ENCODE results near the gene MPRIP. TPM values are rescaled to one million over a fixed set of nuclear protein-coding genes. Genes with fewer than 3 reads are reported as not detected.
"Not testable (repeated sequence)": the region's sequence is repeated elsewhere in the genome, so short reads cannot be mapped to it uniquely, and the experiment has no call there.

Gene MPRIP
- total RNA-seq, 2 experiments from 2014 or later: 145 to 157 TPM

DNA sequence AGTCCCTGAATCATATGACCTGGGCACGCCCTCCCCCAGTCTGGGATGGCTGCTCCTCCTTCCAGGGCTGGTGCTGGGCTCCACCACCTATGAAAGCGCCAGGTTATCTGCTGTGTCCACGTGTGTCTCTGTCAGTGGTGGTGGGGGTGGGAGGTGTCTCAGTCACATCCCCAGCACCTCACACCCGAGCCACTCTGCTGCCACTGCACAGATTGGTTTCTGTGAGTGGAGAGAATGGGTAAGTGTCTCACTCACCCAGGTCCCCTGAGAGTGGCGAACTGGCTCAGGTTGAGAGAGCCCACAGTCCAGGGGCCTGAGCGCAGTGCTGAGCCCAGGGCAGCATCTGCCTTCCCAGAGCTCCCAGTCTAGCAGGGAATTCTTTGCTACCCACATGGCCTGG, 84.9 kb downstream of the MPRIP start:
- Mint-ChIP-seq H3K36me3 (no peaks in the 10 kb centered on the region), H3K4me3 (no peak overlapping the region), H3K9me3 (no peaks in the 10 kb centered on the region), H3K27ac (peak overlapping the region; percentile 18), H3K27me3 (no peaks in the 10 kb centered on the region), H3K4me1 (ENCODE audit: low read depth) (peaks cover 34% of the 10 kb centered on the region)
- POLR2A ChIA-PET: no interaction called here
- intact Hi-C loops (cut with micrococcal nuclease): no loop called here
- DNase-seq: no peak
- CTCF ChIA-PET: interaction anchor here (0.5 to 1.1 kb wide), 2 partner anchors 15 to 1076 kb away, joined by 3 read pairs; no protein-coding TSS in a partner anchor

DNA sequence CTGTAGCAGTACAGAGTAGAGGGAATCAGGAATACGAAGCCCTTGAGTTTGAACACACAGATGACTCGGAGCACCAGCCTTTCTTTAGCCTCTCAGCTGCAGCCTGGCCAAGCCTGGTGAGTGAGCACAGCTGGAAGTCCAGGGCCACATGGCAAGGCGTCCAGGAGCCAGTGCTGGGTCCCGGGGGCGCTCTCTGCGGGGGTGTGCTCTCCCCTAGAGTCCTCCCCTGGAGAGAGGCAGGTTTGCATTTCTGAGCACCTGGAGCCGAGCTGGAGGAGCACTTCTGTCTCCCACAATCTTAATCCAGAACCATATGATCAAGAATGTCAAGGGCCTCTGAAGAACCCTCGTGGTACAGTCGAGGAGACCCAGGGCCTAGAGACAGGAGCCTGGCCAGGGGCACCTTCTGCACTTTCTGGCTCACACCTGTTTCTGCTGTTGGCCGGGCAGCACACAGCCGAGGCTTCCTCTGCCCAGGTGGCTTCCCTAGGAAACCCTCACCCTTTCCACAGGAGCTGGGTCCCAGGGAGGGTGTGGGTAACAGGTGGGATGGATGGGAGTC, 85.6 kb downstream of the MPRIP start:
- POLR2A ChIA-PET: no interaction called here
- no peaks in the 10 kb centered on the region for H3K9me3 Mint-ChIP-seq
- no peaks in the 10 kb centered on the region for H3K27me3 Mint-ChIP-seq
- no peak for DNase-seq
- no peak overlapping the region for H3K27ac Mint-ChIP-seq
- intact Hi-C loops (cut with micrococcal nuclease): no loop called here
- no peaks in the 10 kb centered on the region for H3K36me3 Mint-ChIP-seq
- no peak overlapping the region for H3K4me3 Mint-ChIP-seq
- CTCF ChIA-PET: interaction anchor here (0.5 to 1.3 kb wide), 3 partner anchors 13 to 1075 kb away, joined by 3 read pairs; no protein-coding TSS in a partner anchor
- H3K4me1 Mint-ChIP-seq (ENCODE audit: low read depth): peaks cover 34% of the 10 kb centered on the region

GRCh38 chr17:17128476-17129075, 86.3 kb downstream of the MPRIP start:
- H3K27ac Mint-ChIP-seq: no peak overlapping the region
- DNase-seq: no peak
- no peaks in the 10 kb centered on the region for H3K9me3 Mint-ChIP-seq
- no peaks in the 10 kb centered on the region for H3K36me3 Mint-ChIP-seq
- intact Hi-C loops (cut with micrococcal nuclease): no loop called here
- peaks cover 34% of the 10 kb centered on the region for H3K4me1 Mint-ChIP-seq (ENCODE audit: low read depth)
- no peaks in the 10 kb centered on the region for H3K27me3 Mint-ChIP-seq
- no peak overlapping the region for H3K4me3 Mint-ChIP-seq
- ChIA-PET CTCF (interaction anchor here (1.1 to 1.3 kb wide), 2 partner anchors 13 to 14 kb away, joined by 3 read pairs; no protein-coding TSS in a partner anchor), POLR2A (no interaction called here)

GRCh38 chr17:17129466-17129865, 87.2 kb downstream of the MPRIP start:
- CTCF ChIA-PET: no interaction called here
- POLR2A ChIA-PET: no interaction called here
- DNase-seq: no peak
- Mint-ChIP-seq H3K27ac (no peak overlapping the region), H3K36me3 (no peaks in the 10 kb centered on the region), H3K9me3 (no peaks in the 10 kb centered on the region), H3K27me3 (no peaks in the 10 kb centered on the region), H3K4me1 (ENCODE audit: low read depth) (peaks cover 27% of the 10 kb centered on the region), H3K4me3 (no peak overlapping the region)
- intact Hi-C loops (cut with micrococcal nuclease): no loop called here

DNA sequence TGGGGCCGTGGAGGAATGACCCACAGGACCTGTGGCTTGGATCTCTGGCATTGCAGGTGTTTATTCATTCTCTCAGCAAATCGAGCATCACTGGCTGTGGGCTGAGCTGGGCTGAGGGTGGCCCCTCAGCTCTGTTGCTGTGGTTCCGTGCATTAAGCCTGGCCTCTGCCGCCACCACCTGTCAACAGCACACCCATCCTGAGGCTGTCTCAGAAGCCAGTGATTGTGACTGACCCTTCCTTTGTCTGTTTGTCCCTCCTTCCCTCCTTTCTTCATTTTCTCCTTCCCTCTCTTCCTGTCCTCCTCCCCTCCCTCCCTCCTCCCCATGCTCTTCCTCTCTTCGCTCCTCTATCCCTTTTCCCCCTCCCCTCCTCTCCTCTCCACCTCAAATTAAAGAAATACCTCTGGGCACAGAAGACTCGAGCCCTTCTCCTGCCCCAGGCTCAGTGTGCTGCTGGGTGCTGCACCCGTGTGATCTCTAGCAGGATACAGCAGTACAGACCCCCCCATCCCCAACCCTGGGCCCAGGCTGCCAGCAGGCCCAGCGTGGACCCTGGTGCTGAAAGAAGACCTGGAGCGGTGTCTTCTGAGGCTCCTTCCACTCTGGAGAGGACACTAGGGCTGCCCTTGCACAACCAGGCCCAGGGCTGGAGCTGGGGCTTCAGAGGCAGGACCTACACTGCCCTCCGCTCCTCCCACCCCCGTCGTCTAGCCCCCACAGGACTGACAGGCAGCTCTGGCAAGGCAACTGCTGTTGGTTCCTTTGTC, 88.0 kb downstream of the MPRIP start:
- no peaks in the 10 kb centered on the region for H3K36me3 Mint-ChIP-seq
- no peak overlapping the region for H3K27ac Mint-ChIP-seq

DNA sequence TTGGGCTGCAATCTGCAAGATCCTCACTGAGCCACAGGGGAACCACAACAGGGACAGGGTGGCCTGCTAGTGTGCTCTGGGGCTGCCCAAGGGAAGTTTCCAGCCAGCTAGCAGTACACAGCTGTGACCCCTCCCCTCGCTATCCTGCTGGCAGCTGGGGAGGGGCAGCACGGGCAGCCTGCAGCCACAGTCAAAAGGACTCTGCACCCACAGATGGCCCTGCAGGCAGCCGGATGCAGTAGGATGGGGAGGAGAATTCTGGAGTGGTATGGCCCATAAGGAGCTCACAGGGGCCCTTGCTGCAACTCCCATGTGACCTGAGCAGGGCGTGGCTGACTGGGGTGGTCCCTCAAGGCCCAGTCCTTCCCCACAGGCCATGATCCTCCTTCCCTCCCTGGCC, 89.6 kb downstream of the MPRIP start:
- intact Hi-C loops (cut with micrococcal nuclease): no loop called here
- ChIA-PET POLR2A (no interaction called here), CTCF (interaction anchor here (1.4 kb wide), 1 partner anchor 11 kb away, joined by 4 read pairs; no protein-coding TSS in a partner anchor)
- Mint-ChIP-seq H3K27ac (no peak overlapping the region), H3K27me3 (no peaks in the 10 kb centered on the region), H3K9me3 (no peaks in the 10 kb centered on the region), H3K4me3 (no peak overlapping the region), H3K4me1 (ENCODE audit: low read depth) (peaks cover 5% of the 10 kb centered on the region), H3K36me3 (no peaks in the 10 kb centered on the region)
- no peak for DNase-seq

More for the DNA sequence above, 88.0 kb downstream of the MPRIP start:
- intact Hi-C loops (cut with micrococcal nuclease): no loop called here
- no peak for DNase-seq
- no peak overlapping the region for H3K4me3 Mint-ChIP-seq
- ChIA-PET POLR2A (no interaction called here), CTCF (interaction anchor here (1.4 kb wide), 1 partner anchor 12 kb away, joined by 4 read pairs; no protein-coding TSS in a partner anchor)
- no peaks in the 10 kb centered on the region for H3K27me3 Mint-ChIP-seq
- no peaks in the 10 kb centered on the region for H3K9me3 Mint-ChIP-seq
- peaks cover 19% of the 10 kb centered on the region for H3K4me1 Mint-ChIP-seq (ENCODE audit: low read depth)

DNA sequence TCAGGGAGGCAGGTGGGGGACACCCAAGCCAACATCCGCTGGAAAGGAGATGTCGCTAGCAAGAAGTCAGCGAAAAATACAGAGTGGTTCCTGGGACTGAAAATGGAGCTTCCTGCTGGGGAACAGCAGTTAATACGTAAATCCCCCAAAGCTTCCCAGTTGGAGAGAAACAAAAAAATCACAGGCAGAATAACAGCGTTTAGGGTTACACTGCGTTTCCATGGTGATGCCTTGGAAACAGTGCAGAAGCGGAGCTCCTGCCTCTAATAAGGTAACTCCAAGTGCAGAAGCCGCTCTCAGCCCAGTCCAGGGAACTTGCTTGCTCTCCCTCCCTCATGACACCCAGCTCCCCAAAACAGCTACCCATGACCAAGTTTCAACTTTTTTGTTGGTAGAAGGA, 90.5 kb downstream of the MPRIP start:
- intact Hi-C loops (cut with micrococcal nuclease): no loop called here
- no peaks in the 10 kb centered on the region for H3K27me3 Mint-ChIP-seq
- ChIA-PET CTCF (interaction anchor here (1.4 kb wide), 1 partner anchor 9 kb away, joined by 7 read pairs; no protein-coding TSS in a partner anchor), POLR2A (no interaction called here)
- no peak overlapping the region for H3K4me3 Mint-ChIP-seq
- no peak overlapping the region for H3K27ac Mint-ChIP-seq
- H3K4me1 Mint-ChIP-seq (ENCODE audit: low read depth): no peaks in the 10 kb centered on the region
- no peaks in the 10 kb centered on the region for H3K9me3 Mint-ChIP-seq
- DNase-seq: no peak
- no peaks in the 10 kb centered on the region for H3K36me3 Mint-ChIP-seq

DNA sequence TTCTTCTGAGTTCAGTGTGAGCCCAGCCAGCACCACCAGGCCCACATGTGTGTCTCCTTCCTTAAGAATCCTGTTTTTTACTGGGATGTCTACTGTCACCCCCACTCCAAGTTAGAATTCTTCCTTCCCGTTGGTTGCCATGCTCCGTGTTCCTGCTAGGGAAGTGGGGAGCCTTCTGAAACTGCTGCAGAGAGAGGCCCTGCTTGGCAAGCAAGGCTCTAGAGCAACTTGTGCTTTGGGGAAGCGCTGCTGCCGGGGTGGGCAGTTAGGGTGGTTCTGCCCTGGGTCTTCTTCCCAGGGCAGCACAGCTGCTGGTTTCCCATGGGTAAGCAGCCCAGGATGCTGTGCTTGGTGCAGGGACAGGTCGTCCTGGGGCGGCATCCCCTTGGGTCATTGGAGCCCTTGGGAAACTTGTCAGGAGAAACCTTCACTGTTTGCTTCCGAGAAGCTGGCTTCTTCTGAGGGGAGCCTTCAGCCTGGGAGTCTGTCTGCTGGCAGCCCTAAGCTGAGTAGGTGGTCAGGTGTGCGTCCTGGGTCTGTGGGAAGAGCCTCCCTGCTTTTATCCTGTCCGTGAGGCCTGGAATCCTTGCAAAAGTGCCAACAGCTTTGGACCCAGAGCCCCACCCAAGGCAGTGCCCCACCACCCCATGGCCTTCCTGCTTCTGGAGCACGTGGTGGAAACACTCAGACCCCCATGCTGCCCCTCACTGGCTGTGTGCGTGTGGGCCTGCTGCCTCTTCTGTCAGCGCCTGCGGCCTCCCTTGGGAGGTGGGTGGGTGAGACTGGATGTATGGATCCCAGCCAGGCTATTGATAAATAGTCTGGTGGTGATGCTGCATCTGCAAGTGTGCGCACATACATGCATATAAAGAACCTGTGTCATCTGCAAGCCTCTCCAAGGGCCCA, 92.0 kb downstream of the MPRIP start:
- DNase-seq: no peak
- ChIA-PET POLR2A (no interaction called here), CTCF (no interaction called here)
- Mint-ChIP-seq H3K27me3 (no peaks in the 10 kb centered on the region), H3K27ac (no peak overlapping the region), H3K4me1 (ENCODE audit: low read depth) (peaks cover 9% of the 10 kb centered on the region), H3K9me3 (no peaks in the 10 kb centered on the region), H3K36me3 (no peaks in the 10 kb centered on the region), H3K4me3 (no peak overlapping the region)
- intact Hi-C loops (cut with micrococcal nuclease): no loop called here

- H3K4me1 Mint-ChIP-seq (ENCODE audit: low read depth): peaks cover 9% of the 10 kb centered on the region
- no peak overlapping the region for H3K4me3 Mint-ChIP-seq
- CTCF ChIA-PET: interaction anchor here (0.7 kb wide), 1 partner anchor 143 kb away, joined by 3 read pairs; no protein-coding TSS in a partner anchor
- H3K36me3 Mint-ChIP-seq: no peaks in the 10 kb centered on the region
- no peaks in the 10 kb centered on the region for H3K9me3 Mint-ChIP-seq
- intact Hi-C loops (cut with micrococcal nuclease): no loop called here
- POLR2A ChIA-PET: no interaction called here
- H3K27ac Mint-ChIP-seq: no peak overlapping the region
- H3K27me3 Mint-ChIP-seq: no peaks in the 10 kb centered on the region
- no peak for DNase-seq
Observed at GRCh38 chr17:17134957-17135333, 92.7 kb downstream of the MPRIP start.

- H3K27me3 Mint-ChIP-seq; H3K9me3 Mint-ChIP-seq; POLR2A ChIA-PET; DNase-seq; H3K27ac Mint-ChIP-seq; intact Hi-C loops (cut with micrococcal nuclease); H3K4me1 Mint-ChIP-seq (ENCODE audit: low read depth); CTCF ChIA-PET; H3K4me3 Mint-ChIP-seq; H3K36me3 Mint-ChIP-seq: not testable (repeated sequence)
Observed at GRCh38 chr17:17136221-17136620, 94.0 kb downstream of the MPRIP start.

GRCh38 chr17:17137731-17138585, 95.7 kb downstream of the MPRIP start:
- POLR2A ChIA-PET: interaction anchor here (0.6 kb wide), 1 partner anchor 147 kb away, joined by 3 read pairs; no protein-coding TSS in a partner anchor
- Mint-ChIP-seq H3K36me3 (peaks cover 2% of the 10 kb centered on the region), H3K4me1 (ENCODE audit: low read depth) (peaks cover 17% of the 10 kb centered on the region), H3K27ac (no peak overlapping the region), H3K9me3 (no peaks in the 10 kb centered on the region), H3K27me3 (no peaks in the 10 kb centered on the region), H3K4me3 (no peak overlapping the region)
- DNase-seq: peak; percentile 24
- intact Hi-C loops (cut with micrococcal nuclease): no loop called here
- CTCF ChIA-PET: no interaction called here

Measured in activated CD4-positive, alpha-beta memory T cell treated with anti-CD3 and anti-CD28 coated beads for 36 hours (primary cell).